Activated naive CD8-positive, alpha-beta T cell treated with anti-CD3 and anti-CD28 coated beads, Interleukin-2, amount 50 U/mL, for 24 hours (primary cell): ENCODE results near the gene AKAP8L.
A peak's percentile ranks its signal among the peaks of the same experiment; 100 is the strongest.
"Not testable (repeated sequence)": the region's sequence is repeated elsewhere in the genome, so short reads cannot be mapped to it uniquely, and the experiment has no call there.

ENCODE experiments used
- ATAC-seq: fragments of 150-1000 bp; cut with Tn5 transposase; one replicate; pipeline ENCODE4 v1.10.0; 2021
- DNase-seq: peaks from one replicate; pipeline ENCODE4 v3.0.0; 2021
- H3K27ac Mint-ChIP-seq: one replicate; pipeline ENCODE4 v1.8.0; 2021; ENCODE audit warnings: mild to moderate bottlenecking, mixed read lengths
- H3K27me3 Mint-ChIP-seq: one replicate; pipeline ENCODE4 v1.8.0; 2021; ENCODE audit warnings: mixed read lengths
- H3K36me3 Mint-ChIP-seq: one replicate; pipeline ENCODE4 v1.8.0; 2021; ENCODE audit warnings: low read depth, mixed read lengths
- H3K4me1 Mint-ChIP-seq: one replicate; pipeline ENCODE4 v1.8.0; 2021; ENCODE audit warnings: mixed read lengths
- H3K4me3 Mint-ChIP-seq: one replicate; pipeline ENCODE4 v1.8.0; 2021; ENCODE audit warnings: mild to moderate bottlenecking, moderate library complexity, mixed read lengths
- H3K9me3 Mint-ChIP-seq: one replicate; pipeline ENCODE4 v1.8.0; 2021; ENCODE audit warnings: mixed read lengths

Gene AKAP8L

GRCh38 chr19:15374796-15375440 is 43.9 kb downstream of the AKAP8L start:
- H3K27me3 Mint-ChIP-seq = peaks cover 2% of the 10 kb centered on the region
- H3K4me3 Mint-ChIP-seq = no peak overlapping the region
- peaks cover 33% of the 10 kb centered on the region for H3K4me1 Mint-ChIP-seq
- H3K36me3 Mint-ChIP-seq = peaks cover 28% of the 10 kb centered on the region
- H3K9me3 Mint-ChIP-seq = no peaks in the 10 kb centered on the region
- no peak for DNase-seq
- ATAC-seq = no peak
- no peak overlapping the region for H3K27ac Mint-ChIP-seq

GRCh38 chr19:15374105-15374651 is 44.6 kb downstream of the AKAP8L start:
- no peaks in the 10 kb centered on the region for H3K27me3 Mint-ChIP-seq

GRCh38 chr19:15373644-15374043 is 45.1 kb downstream of the AKAP8L start:
- Mint-ChIP-seq H3K27me3 (no peaks in the 10 kb centered on the region), H3K4me3 (no peak overlapping the region), H3K27ac (no peak overlapping the region), H3K4me1 (peaks cover 31% of the 10 kb centered on the region), H3K36me3 (peaks cover 32% of the 10 kb centered on the region), H3K9me3 (no peaks in the 10 kb centered on the region)
- no peak for ATAC-seq
- no peak for DNase-seq

More at GRCh38 chr19:15374105-15374651, 44.6 kb downstream of the AKAP8L start:
- Mint-ChIP-seq H3K4me1 (peaks cover 31% of the 10 kb centered on the region), H3K27ac (no peak overlapping the region), H3K36me3 (peaks cover 31% of the 10 kb centered on the region), H3K9me3 (no peaks in the 10 kb centered on the region), H3K4me3 (no peak overlapping the region)
- DNase-seq (no peak), ATAC-seq (no peak)

- Mint-ChIP-seq H3K36me3 (peaks cover 27% of the 10 kb centered on the region), H3K4me3 (no peak overlapping the region), H3K27ac (no peak overlapping the region), H3K4me1 (peaks cover 25% of the 10 kb centered on the region), H3K27me3 (no peaks in the 10 kb centered on the region), H3K9me3 (no peaks in the 10 kb centered on the region)
- DNase-seq = no peak
- no peak for ATAC-seq
These were observed 45.9 kb downstream of the AKAP8L start for GRCh38 chr19:15372891-15373301.

GRCh38 chr19:15372470-15372869 is 46.3 kb downstream of the AKAP8L start:
- H3K36me3 Mint-ChIP-seq = peaks cover 24% of the 10 kb centered on the region
- H3K4me3 Mint-ChIP-seq = no peak overlapping the region
- H3K4me1 Mint-ChIP-seq = peaks cover 21% of the 10 kb centered on the region
- DNase-seq (no peak), ATAC-seq (no peak)
- no peaks in the 10 kb centered on the region for H3K9me3 Mint-ChIP-seq
- peak overlapping the region; percentile 49 for H3K27ac Mint-ChIP-seq
- H3K27me3 Mint-ChIP-seq = no peaks in the 10 kb centered on the region

- H3K4me3 Mint-ChIP-seq = no peak overlapping the region
- peaks cover 22% of the 10 kb centered on the region for H3K36me3 Mint-ChIP-seq
- no peaks in the 10 kb centered on the region for H3K27me3 Mint-ChIP-seq
- no peak overlapping the region for H3K27ac Mint-ChIP-seq
- ATAC-seq = no peak
- no peaks in the 10 kb centered on the region for H3K9me3 Mint-ChIP-seq
- peaks cover 15% of the 10 kb centered on the region for H3K4me1 Mint-ChIP-seq
- no peak for DNase-seq
These were observed 46.9 kb downstream of the AKAP8L start for GRCh38 chr19:15371786-15372380.

GRCh38 chr19:15371119-15371518 is 47.7 kb downstream of the AKAP8L start:
- H3K4me1 Mint-ChIP-seq = peaks cover 9% of the 10 kb centered on the region
- peaks cover 27% of the 10 kb centered on the region for H3K36me3 Mint-ChIP-seq
- DNase-seq = no peak
- ATAC-seq = no peak
- no peak overlapping the region for H3K27ac Mint-ChIP-seq
- no peaks in the 10 kb centered on the region for H3K27me3 Mint-ChIP-seq
- no peaks in the 10 kb centered on the region for H3K9me3 Mint-ChIP-seq
- no peak overlapping the region for H3K4me3 Mint-ChIP-seq

GRCh38 chr19:15369594-15369891 is 49.2 kb downstream of the AKAP8L start:
- H3K27ac Mint-ChIP-seq = no peak overlapping the region
- ATAC-seq (no peak), DNase-seq (no peak)
- H3K4me3 Mint-ChIP-seq = no peak overlapping the region
- H3K4me1 Mint-ChIP-seq = peaks cover 6% of the 10 kb centered on the region
- H3K9me3 Mint-ChIP-seq = no peaks in the 10 kb centered on the region
- H3K27me3 Mint-ChIP-seq = no peaks in the 10 kb centered on the region
- peaks cover 27% of the 10 kb centered on the region for H3K36me3 Mint-ChIP-seq

GRCh38 chr19:15368798-15369593 is 49.8 kb downstream of the AKAP8L start:
- H3K9me3 Mint-ChIP-seq = no peaks in the 10 kb centered on the region
- ATAC-seq = no peak
- peaks cover 6% of the 10 kb centered on the region for H3K4me1 Mint-ChIP-seq
- DNase-seq = no peak
- H3K4me3 Mint-ChIP-seq = no peak overlapping the region
- H3K27ac Mint-ChIP-seq = peak overlapping the region; percentile 11
- peaks cover 27% of the 10 kb centered on the region for H3K36me3 Mint-ChIP-seq
- H3K27me3 Mint-ChIP-seq = no peaks in the 10 kb centered on the region

GRCh38 chr19:15368051-15368632 is 50.6 kb downstream of the AKAP8L start:
- H3K27ac Mint-ChIP-seq = peak overlapping the region; percentile 11
- H3K4me1 Mint-ChIP-seq = peaks cover 5% of the 10 kb centered on the region

GRCh38 chr19:15367439-15367838 is 51.3 kb downstream of the AKAP8L start:
- H3K27ac Mint-ChIP-seq = no peak overlapping the region
- H3K36me3 Mint-ChIP-seq = peaks cover 26% of the 10 kb centered on the region
- H3K27me3 Mint-ChIP-seq = no peaks in the 10 kb centered on the region
- no peaks in the 10 kb centered on the region for H3K9me3 Mint-ChIP-seq
- no peak overlapping the region for H3K4me3 Mint-ChIP-seq
- no peak for DNase-seq
- no peak for ATAC-seq
- H3K4me1 Mint-ChIP-seq = peaks cover 2% of the 10 kb centered on the region

More at GRCh38 chr19:15368051-15368632, 50.6 kb downstream of the AKAP8L start:
- DNase-seq (no peak), ATAC-seq (peak; percentile 8)
- H3K9me3 Mint-ChIP-seq = no peaks in the 10 kb centered on the region
- peaks cover 29% of the 10 kb centered on the region for H3K36me3 Mint-ChIP-seq
- H3K27me3 Mint-ChIP-seq = no peaks in the 10 kb centered on the region
- no peak overlapping the region for H3K4me3 Mint-ChIP-seq

- no peak for DNase-seq
- Mint-ChIP-seq H3K4me3 (no peak overlapping the region), H3K36me3 (peaks cover 32% of the 10 kb centered on the region), H3K27me3 (no peaks in the 10 kb centered on the region), H3K9me3 (no peaks in the 10 kb centered on the region), H3K4me1 (no peaks in the 10 kb centered on the region), H3K27ac (no peak overlapping the region)
- ATAC-seq = no peak
These were observed 53.5 kb downstream of the AKAP8L start for GRCh38 chr19:15365264-15365663.

GRCh38 chr19:15363791-15364190 is 55.0 kb downstream of the AKAP8L start:
- not testable (repeated sequence) for DNase-seq, H3K27ac Mint-ChIP-seq, H3K4me1 Mint-ChIP-seq, H3K4me3 Mint-ChIP-seq, H3K9me3 Mint-ChIP-seq, ATAC-seq, H3K27me3 Mint-ChIP-seq
- H3K36me3 Mint-ChIP-seq = peaks cover 37% of the 10 kb centered on the region

GRCh38 chr19:15363048-15363447 is 55.7 kb downstream of the AKAP8L start:
- not testable (repeated sequence) for H3K9me3 Mint-ChIP-seq, H3K27ac Mint-ChIP-seq, H3K4me1 Mint-ChIP-seq, ATAC-seq, H3K4me3 Mint-ChIP-seq, H3K27me3 Mint-ChIP-seq, DNase-seq
- peaks cover 42% of the 10 kb centered on the region for H3K36me3 Mint-ChIP-seq
